ENCODE measurements around the gene CENPP. TPM values are rescaled to one million over a fixed set of nuclear protein-coding genes. Genes with fewer than 3 reads are reported as not detected.
A peak's percentile ranks its signal among the peaks of the same experiment; 100 is the strongest.

The CENPP gene
- total RNA-seq, 1 donor from 2014 or later: 3.3 TPM

DNA sequence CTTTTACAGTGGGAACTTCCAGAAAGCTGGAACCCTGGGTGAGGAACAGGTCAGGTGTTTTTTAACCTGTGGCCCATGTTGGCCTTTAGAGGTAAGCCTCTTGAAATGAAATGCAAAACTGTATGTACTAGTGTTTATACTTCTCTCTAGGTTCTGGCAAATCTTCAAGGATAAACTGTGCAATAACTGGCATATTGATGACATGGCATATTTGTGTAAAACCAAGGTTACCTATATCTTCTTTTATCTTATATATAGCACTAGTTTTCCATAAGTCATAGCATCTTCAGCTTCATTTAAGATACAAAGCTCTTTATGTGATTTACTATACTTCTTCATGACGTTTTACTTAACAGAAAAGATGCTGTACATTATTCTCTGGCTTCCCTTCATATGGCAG, 24.8 kb upstream of the CENPP start:
- ATAC-seq (no peak), DNase-seq (ENCODE audit: missing footprints) (no peak)
- intact Hi-C loops (cut with DNase I): no loop called here

GRCh38 chr9:92308893-92309292, 16.9 kb upstream of the CENPP start:
- DNase-seq (ENCODE audit: missing footprints) (no peak), ATAC-seq (no peak)
- intact Hi-C loops (cut with DNase I): no loop called here

DNA sequence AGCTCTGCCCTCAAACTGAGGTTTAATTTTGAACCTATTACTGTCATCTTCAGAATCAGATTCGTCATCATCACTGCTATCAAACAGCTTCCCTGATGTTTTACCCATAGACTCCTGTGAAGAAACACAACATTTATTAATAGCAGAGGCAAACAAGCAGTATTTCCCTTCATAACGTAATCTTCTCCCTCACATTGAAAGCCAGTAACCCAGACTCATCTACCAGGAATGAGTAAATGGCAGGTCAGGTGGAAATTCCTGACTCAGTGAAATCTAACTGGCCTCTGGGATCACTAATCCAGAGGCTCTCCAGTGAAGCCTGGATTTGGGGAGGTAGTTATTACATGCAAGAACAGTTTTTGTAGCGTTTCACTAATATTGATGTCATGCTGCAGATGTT, 15.2 kb upstream of the CENPP start:
- DNase-seq (ENCODE audit: missing footprints): no peak
- ATAC-seq: no peak
- intact Hi-C loops (cut with DNase I): no loop called here

- DNase-seq (ENCODE audit: missing footprints): no peak
- no peak for ATAC-seq
- intact Hi-C loops (cut with DNase I): no loop called here
Observed at GRCh38 chr9:92312887-92313623, 12.7 kb upstream of the CENPP start.

DNA sequence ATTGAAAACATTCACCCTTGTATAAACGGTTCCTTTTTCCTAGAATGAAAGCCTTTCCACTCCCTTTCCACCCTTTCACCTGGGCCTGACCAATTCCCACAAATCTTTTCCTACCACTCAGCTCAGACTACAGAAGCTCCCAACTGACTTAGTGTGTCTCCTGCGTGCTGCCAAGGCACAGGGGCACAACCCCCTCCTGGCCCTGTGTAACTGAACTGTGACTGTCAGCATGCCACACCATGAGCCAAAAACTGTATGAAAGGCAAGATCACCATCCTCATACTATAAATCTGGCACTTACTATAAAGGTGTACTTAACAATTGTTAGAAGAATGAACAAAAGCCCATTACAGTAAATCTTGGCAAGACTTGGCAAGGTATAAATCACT, 12.1 kb upstream of the CENPP start:
- DNase-seq (ENCODE audit: missing footprints) (no peak), ATAC-seq (peak; percentile 75)
- intact Hi-C loops (cut with DNase I): no loop called here

- intact Hi-C loops (cut with DNase I): no loop called here
- DNase-seq (ENCODE audit: missing footprints): no peak
- no peak for ATAC-seq
Observed at GRCh38 chr9:92315456-92315855, 10.3 kb upstream of the CENPP start.

- intact Hi-C loops (cut with DNase I): loop anchor here (10.0 kb wide), 1 partner anchor 440 kb away; the partner anchor contains the start of gene BICD2
- DNase-seq (ENCODE audit: missing footprints): no peak
Observed at GRCh38 chr9:92324431-92324830, 1.3 kb upstream of the CENPP start.

GRCh38 chr9:92324889-92325268, 874 bp upstream of the CENPP start:
- no peak for DNase-seq (ENCODE audit: missing footprints)
- ATAC-seq: peak; percentile 33
- intact Hi-C loops (cut with DNase I): loop anchor here (1.0 to 10.0 kb wide), 3 partner anchors 32 to 440 kb away; partner anchors contain the start of genes BICD2 and IARS1

More at GRCh38 chr9:92324431-92324830, 1.3 kb upstream of the CENPP start:
- no peak for ATAC-seq

DNA sequence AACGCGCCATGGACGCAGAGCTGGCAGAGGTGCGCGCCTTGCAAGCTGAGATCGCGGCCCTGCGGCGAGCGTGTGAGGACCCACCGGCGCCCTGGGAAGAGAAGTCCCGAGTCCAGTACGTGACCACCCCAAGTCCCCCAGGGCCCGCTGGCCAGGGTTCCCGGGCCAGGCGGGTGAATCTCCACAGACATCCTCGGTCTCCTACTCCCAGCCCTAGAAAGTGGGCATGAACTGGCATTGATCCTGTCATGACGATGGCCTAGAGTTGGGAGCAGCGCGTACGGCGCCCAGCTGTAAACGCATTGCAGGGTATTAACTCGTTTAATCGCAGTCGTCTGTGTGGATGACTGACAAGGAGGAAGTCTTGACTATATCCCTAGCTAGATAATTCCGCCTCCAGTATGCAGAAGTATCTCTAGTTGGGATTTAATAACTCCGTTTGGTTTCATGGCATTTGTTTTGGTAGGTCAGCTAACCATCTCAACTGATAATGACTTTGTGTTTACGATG, 293 bp downstream of the CENPP start:
- DNase-seq (ENCODE audit: missing footprints): no peak
- ATAC-seq: peak; percentile 1
- intact Hi-C loops (cut with DNase I): loop anchor here (1.0 to 10.0 kb wide), 3 partner anchors 33 to 439 kb away; partner anchors contain the start of genes BICD2 and IARS1

- intact Hi-C loops (cut with DNase I): loop anchor here (5.0 to 10.0 kb wide), 2 partner anchors 305 to 437 kb away; partner anchors contain the start of gene BICD2
- DNase-seq (ENCODE audit: missing footprints) (no peak), ATAC-seq (no peak)
Observed at GRCh38 chr9:92327283-92327850, 1.6 kb downstream of the CENPP start.

GRCh38 chr9:92328225-92328624, 2.5 kb downstream of the CENPP start:
- DNase-seq (ENCODE audit: missing footprints): no peak
- intact Hi-C loops (cut with DNase I): loop anchor here (5.0 to 10.0 kb wide), 2 partner anchors 304 to 437 kb away; partner anchors contain the start of gene BICD2
- no peak for ATAC-seq

GRCh38 chr9:92332577-92333281, 7.0 kb downstream of the CENPP start:
- intact Hi-C loops (cut with DNase I): no loop called here
- peak; percentile 92 for ATAC-seq
- no peak for DNase-seq (ENCODE audit: missing footprints)

GRCh38 chr9:92333282-92333634, 7.5 kb downstream of the CENPP start:
- DNase-seq (ENCODE audit: missing footprints) (no peak), ATAC-seq (peak; percentile 33)
- intact Hi-C loops (cut with DNase I): no loop called here

DNA sequence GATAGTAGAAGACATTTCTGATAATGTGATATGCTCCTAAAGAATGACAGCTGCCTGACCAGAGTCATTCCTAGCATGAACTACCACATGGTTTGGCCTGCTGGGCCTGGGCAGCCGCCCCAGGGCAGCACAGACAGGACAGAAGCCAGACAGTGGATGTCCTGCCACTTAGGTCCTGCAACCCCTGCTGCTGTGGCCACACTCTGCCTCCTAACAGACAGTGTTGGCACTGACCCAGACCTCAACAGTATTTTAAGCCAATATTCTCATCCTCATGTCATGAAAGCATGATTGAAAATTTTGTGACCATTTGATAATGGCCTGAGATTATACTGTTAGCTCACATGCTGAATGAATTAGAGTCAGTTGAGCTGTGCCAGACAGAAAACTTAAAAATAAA, 15.8 kb downstream of the CENPP start:
- DNase-seq (ENCODE audit: missing footprints) (no peak), ATAC-seq (no peak)
- intact Hi-C loops (cut with DNase I): loop anchor here (5.0 kb wide), 1 partner anchor 296 kb away; no protein-coding TSS in a partner anchor

DNA sequence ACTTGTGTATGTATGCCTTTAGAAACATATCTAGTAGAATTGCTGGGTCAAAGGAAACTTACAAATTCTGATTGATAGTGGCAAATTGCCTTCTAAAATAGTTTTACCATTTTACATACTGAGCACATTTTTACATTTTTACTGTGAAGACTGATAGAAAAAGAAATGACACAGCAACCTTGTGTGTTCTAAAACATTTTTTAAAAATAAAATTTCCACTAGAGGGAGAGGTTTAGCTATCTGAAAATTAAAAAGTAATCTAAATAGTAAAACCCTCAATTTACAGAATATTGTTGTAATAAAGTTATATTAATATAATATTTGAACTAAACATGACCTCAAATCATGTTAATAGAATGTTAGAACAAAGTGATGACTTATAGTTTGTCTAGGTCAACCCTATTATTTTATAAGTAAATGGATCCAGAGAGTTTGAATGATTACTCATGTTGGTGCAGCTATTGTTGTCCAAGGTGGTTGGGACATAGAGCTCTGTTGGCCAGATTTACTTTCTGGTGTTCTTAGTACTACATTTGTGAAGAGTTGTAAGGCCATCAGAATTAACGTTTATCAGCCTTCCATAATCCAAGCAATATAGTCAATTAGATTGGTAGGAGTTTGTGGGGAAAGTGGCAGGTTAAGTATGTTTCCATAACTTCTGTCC, 17.2 kb downstream of the CENPP start:
- intact Hi-C loops (cut with DNase I): loop anchor here (5.0 kb wide), 1 partner anchor 294 kb away; no protein-coding TSS in a partner anchor
- ATAC-seq (no peak), DNase-seq (ENCODE audit: missing footprints) (no peak)

- ATAC-seq (no peak), DNase-seq (ENCODE audit: missing footprints) (no peak)
- intact Hi-C loops (cut with DNase I): no loop called here
Observed at GRCh38 chr9:92345582-92345981, 19.8 kb downstream of the CENPP start.

GRCh38 chr9:92349771-92350739, 24.3 kb downstream of the CENPP start:
- peak; percentile 72 for ATAC-seq
- intact Hi-C loops (cut with DNase I): no loop called here

DNA sequence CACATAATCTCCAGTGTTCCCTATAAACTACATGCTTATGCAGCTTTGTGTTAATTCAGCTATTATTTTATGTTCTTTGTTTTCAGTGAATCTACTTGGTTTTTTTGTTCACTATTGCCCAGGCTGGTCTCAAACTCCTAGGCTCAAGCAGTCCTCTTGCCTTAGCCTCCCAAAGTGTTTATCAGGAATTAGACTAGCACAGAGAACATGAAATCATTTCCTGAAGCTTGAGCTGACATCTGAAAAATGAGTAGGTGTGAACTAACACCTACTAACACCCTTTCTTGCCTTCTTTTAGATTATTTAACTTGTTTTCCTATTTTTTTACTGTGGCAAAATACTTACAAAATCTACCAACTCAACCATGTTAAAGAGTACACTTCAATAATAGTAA, 25.0 kb downstream of the CENPP start:
- intact Hi-C loops (cut with DNase I): no loop called here
- no peak for ATAC-seq
- no peak for DNase-seq (ENCODE audit: missing footprints)

More at GRCh38 chr9:92349771-92350739, 24.3 kb downstream of the CENPP start:
- no peak for DNase-seq (ENCODE audit: missing footprints)
